GM23338 (cell line): ENCODE results near the gene KCNJ10. TPM values are rescaled to one million over a fixed set of nuclear protein-coding genes. Genes with fewer than 3 reads are reported as not detected.

Experiments used
- ATAC-seq: fragments of 200-7000 bp; cut with Tn5 transposase; 3 replicates; pipeline ENCODE4 v1.9.1; 2020
- DNase-seq: peaks from one replicate; pipeline ENCODE4 v3.0.0-alpha.2; 2015; ENCODE audit warnings: low spot score
- H2AFZ ChIP-seq: fragments of 200-600 bp; sonication (generic); 2 replicates; pipeline ENCODE4 v1.8.0; 2016; ENCODE audit warnings: antibody characterized with exemption, mild to moderate bottlenecking, moderate library complexity
- H3F3A ChIP-seq: fragments of 200-600 bp; sonication (generic); replicated peaks from 2 replicates; pipeline ENCODE4 v1.8.0; 2017; ENCODE audit warnings: antibody characterized with exemption, mixed run types, low read depth
- H3K27ac ChIP-seq: fragments of 200-600 bp; sonication (generic); 2 replicates; pipeline ENCODE4 v1.6.1; 2016; ENCODE audit warnings: low read depth
- H3K27me3 ChIP-seq: fragments of 200-600 bp; sonication (generic); 2 replicates; pipeline ENCODE4 v1.8.0; 2016; ENCODE audit warnings: mild to moderate bottlenecking, mixed run types, moderate library complexity; ENCODE audit not compliant: insufficient read depth
- H3K36me3 ChIP-seq: fragments of 200-600 bp; sonication (generic); 2 replicates; pipeline ENCODE4 v1.8.0; 2016; ENCODE audit warnings: mild to moderate bottlenecking; ENCODE audit not compliant: insufficient read depth
- H3K4me1 ChIP-seq: fragments of 200-600 bp; sonication (generic); 2 replicates; pipeline ENCODE4 v1.8.0; 2016; ENCODE audit warnings: mild to moderate bottlenecking, moderate library complexity; ENCODE audit not compliant: insufficient read depth
- H3K4me2 ChIP-seq: fragments of 200-600 bp; sonication (generic); 2 replicates; pipeline ENCODE4 v1.7.1; 2017; ENCODE audit warnings: mixed run types
- H3K4me3 ChIP-seq: fragments of 200-600 bp; sonication (generic); 2 replicates; pipeline ENCODE4 v1.6.1; 2016; ENCODE audit warnings: mixed run types
- H3K79me2 ChIP-seq: fragments of 200-600 bp; sonication (generic); replicated peaks from 2 replicates; pipeline ENCODE4 v1.8.0; 2017; ENCODE audit warnings: mild to moderate bottlenecking; ENCODE audit not compliant: insufficient read depth
- H3K9me2 ChIP-seq: fragments of 200-600 bp; sonication (generic); 2 replicates; pipeline ENCODE4 v1.8.0; 2017; ENCODE audit not compliant: insufficient read depth
- H4K20me1 ChIP-seq: fragments of 200-600 bp; sonication (generic); replicated peaks from 2 replicates; pipeline ENCODE4 v1.8.0; 2017; ENCODE audit warnings: mild to moderate bottlenecking; ENCODE audit not compliant: insufficient read depth
- H3K27ac Mint-ChIP-seq: 2 replicates; pipeline ENCODE4 v1.8.0; 2020; ENCODE audit warnings: inconsistent platforms, mild to moderate bottlenecking, moderate library complexity, mixed read lengths
- H3K27me3 Mint-ChIP-seq: 3 replicates; pipeline ENCODE4 v1.8.0; 2022; ENCODE audit warnings: low read depth, mild to moderate bottlenecking, moderate library complexity, mixed read lengths, inconsistent platforms; ENCODE audit not compliant: insufficient read depth, poor library complexity
- H3K36me3 Mint-ChIP-seq: 3 replicates; pipeline ENCODE4 v1.8.0; 2021; ENCODE audit warnings: low read depth, mild to moderate bottlenecking, inconsistent platforms, moderate library complexity, mixed read lengths
- H3K4me1 Mint-ChIP-seq: 3 replicates; pipeline ENCODE4 v1.8.0; 2020; ENCODE audit warnings: mild to moderate bottlenecking, inconsistent platforms, mixed read lengths
- H3K4me3 Mint-ChIP-seq: 3 replicates; pipeline ENCODE4 v1.8.0; 2021; ENCODE audit warnings: moderate library complexity, mild to moderate bottlenecking, inconsistent platforms, mixed read lengths
- H3K9me3 Mint-ChIP-seq: 3 replicates; pipeline ENCODE4 v1.8.0; 2020; ENCODE audit warnings: moderate library complexity, mild to moderate bottlenecking, inconsistent platforms, mixed read lengths
- CREB1 ChIP-seq: fragments of 250-450 bp; sonication (Bioruptor Pico); IDR thresholded peaks from 2 replicates; pipeline ENCODE4 v1.5.0; 2020; ENCODE audit warnings: low read depth, mild to moderate bottlenecking, moderate library complexity
- CTCF ChIP-seq, 2 experiments: fragments of 200-600 bp in 1 of 2; sonication (generic) in 1 of 2; conservative IDR thresholded peaks; 2 replicates each; pipeline versions ENCODE4 v1.5.1 to v1.6.1; 2016 to 2017; ENCODE audit warnings: antibody characterized with exemption in 2 of 2, low read depth in 2 of 2, mild to moderate bottlenecking in 2 of 2, moderate library complexity in 1 of 2
- EZH2 ChIP-seq: fragments of 200-600 bp; sonication (generic); IDR thresholded peaks from one replicate; pipeline ENCODE4 v1.8.0; 2017; ENCODE audit warnings: antibody characterized with exemption, mild to moderate bottlenecking, low read depth; ENCODE audit not compliant: unreplicated experiment
- JUNB ChIP-seq: IDR thresholded peaks from one replicate; pipeline ENCODE4 v1.6.1; 2016; ENCODE audit warnings: antibody characterized with exemption; ENCODE audit not compliant: unreplicated experiment
- NANOG ChIP-seq: IDR thresholded peaks from 2 replicates; pipeline ENCODE4 v1.6.1; 2016; ENCODE audit warnings: antibody characterized with exemption, borderline replicate concordance
- POLR2AphosphoS5 ChIP-seq: IDR thresholded peaks from 2 replicates; pipeline ENCODE4 v1.6.1; 2016; ENCODE audit warnings: antibody characterized with exemption, low read depth
- STAT1 ChIP-seq: IDR thresholded peaks from one replicate; pipeline ENCODE4 v1.6.1; 2016; ENCODE audit warnings: antibody characterized with exemption; ENCODE audit not compliant: unreplicated experiment
- ZNF331 ChIP-seq: fragments of 250-450 bp; sonication (Bioruptor Pico); IDR thresholded peaks from 2 replicates; pipeline ENCODE4 v1.5.0; 2020; ENCODE audit warnings: low read depth, mild to moderate bottlenecking, moderate library complexity
- ZNF462 ChIP-seq: fragments of 250-450 bp; sonication (Bioruptor Pico); IDR thresholded peaks from 2 replicates; pipeline ENCODE4 v1.5.0; 2020; ENCODE audit warnings: mild to moderate bottlenecking, moderate library complexity
- polyA plus RNA-seq: library from polyadenylated mRNA; unstranded; fragments of >200 nt; fragmentation: Nextera tagmentation; extraction: Ambion mirVana; gene quantifications from 2 replicates; pipeline ENCODE4 v1.2.1, GENCODE V29; 2016
- total RNA-seq: library from RNA; depleted of rRNA; stranded (reverse); fragments of >200 nt; shearing (Covaris generic); gene quantifications from 2 replicates; pipeline ENCODE4 v1.2.3, GENCODE V29; 2014

KCNJ10 gene
- total and polyA plus RNA-seq, 2 experiments from 2014 or later: 1.4 to 2.8 TPM

GRCh38 chr1:160098852-160099561 lies 29.0 kb upstream of the KCNJ10 start:
- Histone ChIP-seq H3K4me2 (peak overlapping the region; percentile 96), H2AFZ (peak overlapping the region; percentile 99), H3F3A (peaks cover 12% of the 10 kb centered on the region; the same call in 1 of the 2 replicates), H3K36me3 (peaks cover 7% of the 10 kb centered on the region; the same call in 1 of the 2 replicates), H3K9me2 (no peaks in the 10 kb centered on the region), H3K27ac (peak overlapping the region; percentile 91; the same call in 1 of the 2 replicates), H3K4me1 (peaks cover 48% of the 10 kb centered on the region), H3K4me3 (peak overlapping the region; percentile 77), H4K20me1 (no peaks in the 10 kb centered on the region; the same call in 1 of the 2 replicates), H3K27me3 (no peaks in the 10 kb centered on the region), H3K79me2 (peaks cover 34% of the 10 kb centered on the region)
- peaks cover 13% of the 10 kb centered on the region for H3K36me3 Mint-ChIP-seq
- peaks cover 9% of the 10 kb centered on the region for H3K27me3 Mint-ChIP-seq
- H3K27ac Mint-ChIP-seq: peak overlapping the region; percentile 65; the same call in 1 of the 2 replicates
- H3K9me3 Mint-ChIP-seq: no peaks in the 10 kb centered on the region; the same call in 2 of the 3 replicates
- peak; percentile 97 for DNase-seq
- ATAC-seq: peak; percentile 52
- peak; percentile 59 for TF ChIP-seq POLR2AphosphoS5
- peak; percentile 76 for TF ChIP-seq CREB1 (CRISPR knock-in tag)
- TF ChIP-seq ZNF462 (CRISPR knock-in tag): no peak
- no peak for TF ChIP-seq EZH2
- TF ChIP-seq NANOG: no peak
- no peak for TF ChIP-seq CTCF (conservative IDR thresholded peaks at IDR 0.05; ENCODE audit: low read depth in 2 of 2)
- TF ChIP-seq ZNF331 (CRISPR knock-in tag): no peak
- no peak for TF ChIP-seq JUNB
- no peak for TF ChIP-seq STAT1
- peak overlapping the region; percentile 66 for H3K4me3 Mint-ChIP-seq
- H3K4me1 Mint-ChIP-seq: peaks cover 66% of the 10 kb centered on the region
